H1 (cell line): ENCODE results near the gene ADPRHL1. TPM values are rescaled to one million over a fixed set of nuclear protein-coding genes. Genes with fewer than 3 reads are reported as not detected.

Experiments
- polyA plus RNA-seq, 7 experiments: library from polyadenylated mRNA; depleted of rRNA in 3 of 7; stranded (reverse) in 5 of 7; unstranded in 2 of 7; fragments of >200 nt in 5 of 7; fragments of 200-250 nt in 2 of 7; gene quantifications; 1 replicate in 5 of 7; 2 replicates in 1 of 7; 4 replicates in 1 of 7; pipeline versions ENCODE4 v1.2.1 to v1.2.3, GENCODE V29; 2011 to 2013; ENCODE audit warnings: missing spikeins in 2 of 7, mixed read lengths in 2 of 7
- total RNA-seq: library from RNA; stranded (reverse); fragmentation: NEBNext Ultra II Directional; extraction: Animal tissue kit (Norgen Biotek cat#: 25700); gene quantifications from 2 replicates; pipeline ENCODE4 v1.2.1, GENCODE V29; 2021
- TF ChIP-seq, protein P1 (sequence below): fragments of 300-600 bp; sonication (generic); IDR thresholded peaks from 2 replicates; pipeline ENCODE4 v1.7.1; 2012; ENCODE audit warnings: low read length, moderate library complexity, mild to moderate bottlenecking, inconsistent platforms; ENCODE audit not compliant: insufficient replicate concordance

Gene ADPRHL1
- total and polyA plus RNA-seq, 2 of the 8 experiments (the other 6 are each of a cell fraction or from before 2014, with no cell fraction given), result 0.74 to 1.7 TPM

DNA sequence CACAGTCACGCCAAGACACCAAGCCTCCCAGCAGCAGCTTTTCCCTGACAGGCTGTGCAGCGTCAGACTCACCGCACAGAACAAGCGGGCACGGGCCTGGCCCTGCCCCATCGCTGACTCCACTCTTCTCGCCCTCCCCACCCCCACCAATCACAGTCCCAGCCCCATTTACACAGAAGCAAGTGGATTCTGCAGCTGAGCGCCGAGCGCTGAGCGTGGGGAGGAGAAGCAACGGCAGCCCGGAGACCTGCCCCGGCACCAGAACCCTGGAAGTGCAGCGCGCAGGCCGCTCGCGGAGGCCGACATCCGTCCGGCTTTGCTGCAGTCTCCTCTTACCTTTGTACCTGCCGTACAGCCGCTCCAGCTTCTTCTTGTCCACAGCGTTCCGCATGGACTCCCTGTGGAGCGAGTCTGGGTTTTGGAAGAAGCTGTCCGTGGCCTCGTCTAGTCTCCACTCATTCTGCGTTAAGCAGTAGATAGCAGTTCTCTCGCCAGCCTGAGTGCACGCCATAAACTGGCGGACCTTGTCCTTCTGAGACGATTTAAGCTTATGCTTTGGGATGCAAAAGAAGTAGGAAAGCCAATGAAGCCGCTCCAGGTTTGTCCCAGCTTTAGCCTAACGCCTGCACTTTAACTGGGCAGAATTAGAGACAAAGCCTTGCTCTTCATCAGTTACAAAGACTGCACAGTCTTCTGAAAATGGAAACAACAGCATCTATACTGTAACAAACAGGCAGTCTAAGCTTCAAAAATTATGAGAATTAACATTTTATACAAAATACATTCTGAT lies 30.4 kb upstream of the ADPRHL1 start (continued):
- TF ChIP-seq, protein P1, sequence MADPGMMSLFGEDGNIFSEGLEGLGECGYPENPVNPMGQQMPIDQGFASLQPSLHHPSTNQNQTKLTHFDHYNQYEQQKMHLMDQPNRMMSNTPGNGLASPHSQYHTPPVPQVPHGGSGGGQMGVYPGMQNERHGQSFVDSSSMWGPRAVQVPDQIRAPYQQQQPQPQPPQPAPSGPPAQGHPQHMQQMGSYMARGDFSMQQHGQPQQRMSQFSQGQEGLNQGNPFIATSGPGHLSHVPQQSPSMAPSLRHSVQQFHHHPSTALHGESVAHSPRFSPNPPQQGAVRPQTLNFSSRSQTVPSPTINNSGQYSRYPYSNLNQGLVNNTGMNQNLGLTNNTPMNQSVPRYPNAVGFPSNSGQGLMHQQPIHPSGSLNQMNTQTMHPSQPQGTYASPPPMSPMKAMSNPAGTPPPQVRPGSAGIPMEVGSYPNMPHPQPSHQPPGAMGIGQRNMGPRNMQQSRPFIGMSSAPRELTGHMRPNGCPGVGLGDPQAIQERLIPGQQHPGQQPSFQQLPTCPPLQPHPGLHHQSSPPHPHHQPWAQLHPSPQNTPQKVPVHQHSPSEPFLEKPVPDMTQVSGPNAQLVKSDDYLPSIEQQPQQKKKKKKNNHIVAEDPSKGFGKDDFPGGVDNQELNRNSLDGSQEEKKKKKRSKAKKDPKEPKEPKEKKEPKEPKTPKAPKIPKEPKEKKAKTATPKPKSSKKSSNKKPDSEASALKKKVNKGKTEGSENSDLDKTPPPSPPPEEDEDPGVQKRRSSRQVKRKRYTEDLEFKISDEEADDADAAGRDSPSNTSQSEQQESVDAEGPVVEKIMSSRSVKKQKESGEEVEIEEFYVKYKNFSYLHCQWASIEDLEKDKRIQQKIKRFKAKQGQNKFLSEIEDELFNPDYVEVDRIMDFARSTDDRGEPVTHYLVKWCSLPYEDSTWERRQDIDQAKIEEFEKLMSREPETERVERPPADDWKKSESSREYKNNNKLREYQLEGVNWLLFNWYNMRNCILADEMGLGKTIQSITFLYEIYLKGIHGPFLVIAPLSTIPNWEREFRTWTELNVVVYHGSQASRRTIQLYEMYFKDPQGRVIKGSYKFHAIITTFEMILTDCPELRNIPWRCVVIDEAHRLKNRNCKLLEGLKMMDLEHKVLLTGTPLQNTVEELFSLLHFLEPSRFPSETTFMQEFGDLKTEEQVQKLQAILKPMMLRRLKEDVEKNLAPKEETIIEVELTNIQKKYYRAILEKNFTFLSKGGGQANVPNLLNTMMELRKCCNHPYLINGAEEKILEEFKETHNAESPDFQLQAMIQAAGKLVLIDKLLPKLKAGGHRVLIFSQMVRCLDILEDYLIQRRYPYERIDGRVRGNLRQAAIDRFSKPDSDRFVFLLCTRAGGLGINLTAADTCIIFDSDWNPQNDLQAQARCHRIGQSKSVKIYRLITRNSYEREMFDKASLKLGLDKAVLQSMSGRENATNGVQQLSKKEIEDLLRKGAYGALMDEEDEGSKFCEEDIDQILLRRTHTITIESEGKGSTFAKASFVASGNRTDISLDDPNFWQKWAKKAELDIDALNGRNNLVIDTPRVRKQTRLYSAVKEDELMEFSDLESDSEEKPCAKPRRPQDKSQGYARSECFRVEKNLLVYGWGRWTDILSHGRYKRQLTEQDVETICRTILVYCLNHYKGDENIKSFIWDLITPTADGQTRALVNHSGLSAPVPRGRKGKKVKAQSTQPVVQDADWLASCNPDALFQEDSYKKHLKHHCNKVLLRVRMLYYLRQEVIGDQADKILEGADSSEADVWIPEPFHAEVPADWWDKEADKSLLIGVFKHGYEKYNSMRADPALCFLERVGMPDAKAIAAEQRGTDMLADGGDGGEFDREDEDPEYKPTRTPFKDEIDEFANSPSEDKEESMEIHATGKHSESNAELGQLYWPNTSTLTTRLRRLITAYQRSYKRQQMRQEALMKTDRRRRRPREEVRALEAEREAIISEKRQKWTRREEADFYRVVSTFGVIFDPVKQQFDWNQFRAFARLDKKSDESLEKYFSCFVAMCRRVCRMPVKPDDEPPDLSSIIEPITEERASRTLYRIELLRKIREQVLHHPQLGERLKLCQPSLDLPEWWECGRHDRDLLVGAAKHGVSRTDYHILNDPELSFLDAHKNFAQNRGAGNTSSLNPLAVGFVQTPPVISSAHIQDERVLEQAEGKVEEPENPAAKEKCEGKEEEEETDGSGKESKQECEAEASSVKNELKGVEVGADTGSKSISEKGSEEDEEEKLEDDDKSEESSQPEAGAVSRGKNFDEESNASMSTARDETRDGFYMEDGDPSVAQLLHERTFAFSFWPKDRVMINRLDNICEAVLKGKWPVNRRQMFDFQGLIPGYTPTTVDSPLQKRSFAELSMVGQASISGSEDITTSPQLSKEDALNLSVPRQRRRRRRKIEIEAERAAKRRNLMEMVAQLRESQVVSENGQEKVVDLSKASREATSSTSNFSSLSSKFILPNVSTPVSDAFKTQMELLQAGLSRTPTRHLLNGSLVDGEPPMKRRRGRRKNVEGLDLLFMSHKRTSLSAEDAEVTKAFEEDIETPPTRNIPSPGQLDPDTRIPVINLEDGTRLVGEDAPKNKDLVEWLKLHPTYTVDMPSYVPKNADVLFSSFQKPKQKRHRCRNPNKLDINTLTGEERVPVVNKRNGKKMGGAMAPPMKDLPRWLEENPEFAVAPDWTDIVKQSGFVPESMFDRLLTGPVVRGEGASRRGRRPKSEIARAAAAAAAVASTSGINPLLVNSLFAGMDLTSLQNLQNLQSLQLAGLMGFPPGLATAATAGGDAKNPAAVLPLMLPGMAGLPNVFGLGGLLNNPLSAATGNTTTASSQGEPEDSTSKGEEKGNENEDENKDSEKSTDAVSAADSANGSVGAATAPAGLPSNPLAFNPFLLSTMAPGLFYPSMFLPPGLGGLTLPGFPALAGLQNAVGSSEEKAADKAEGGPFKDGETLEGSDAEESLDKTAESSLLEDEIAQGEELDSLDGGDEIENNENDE, result no peak
